Endothelial cell of umbilical vein (primary cell): ENCODE results near the gene CHMP1B. TPM values are rescaled to one million over a fixed set of nuclear protein-coding genes. Genes with fewer than 3 reads are reported as not detected.

ENCODE experiments used
- BruUV-seq: library from RNA; stranded (reverse); fragments of 400-500 nt; replicated peaks from 2 replicates; lab custom pipeline; 2021; lab: Mats Ljungman, UMichigan
- CTCF ChIA-PET: fragments of 300-600, 350-600 bp; sonication (Branson Sonifier 250); formaldehyde crosslinking; loops from one replicate; lab custom pipeline; 2021; ENCODE audit warnings: antibody characterized with exemption, inconsistent platforms; lab: Charles Lee
- POLR2A ChIA-PET: fragments of 300-600, 350-600 bp; sonication (Branson Sonifier 250); formaldehyde crosslinking; loops from one replicate; lab custom pipeline; 2021; ENCODE audit warnings: antibody characterized with exemption, inconsistent platforms; lab: Charles Lee
- DNase-seq: peaks from one replicate; pipeline ENCODE4 v3.0.0-alpha.2; 2011; ENCODE audit warnings: low read depth, low spot score
- FAIRE-seq: peaks from 2 replicates; lab custom pipeline; 2011; peaks lifted over from hg19 to GRCh38; lab: Jason Lieb, UNC
- H2AFZ ChIP-seq: 2 replicates; pipeline ENCODE4 v1.6.0; 2012; ENCODE audit warnings: low read depth, low read length, control low read depth, inconsistent platforms
- H3K27ac ChIP-seq: 2 replicates; pipeline ENCODE4 v1.5.1; 2011; ENCODE audit warnings: low read depth, mild to moderate bottlenecking, control low read depth, low read length, moderate library complexity; ENCODE audit not compliant: insufficient read depth
- H3K27me3 ChIP-seq, 2 experiments: 2 replicates each; pipeline versions ENCODE4 v1.6.0 to v1.6.1; 2011; ENCODE audit warnings: low read length in 2 of 2, mixed read lengths in 1 of 2; ENCODE audit not compliant: control insufficient read depth in 2 of 2, insufficient read depth in 2 of 2
- H3K36me3 ChIP-seq, 2 experiments: 2 replicates in 1 of 2; 3 replicates in 1 of 2; pipeline ENCODE4 v1.5.1; 2011; ENCODE audit warnings: low read length in 2 of 2, mild to moderate bottlenecking in 1 of 2, moderate library complexity in 1 of 2; ENCODE audit not compliant: control insufficient read depth in 2 of 2, insufficient read depth in 2 of 2; ENCODE audit errors: extremely low read depth in 1 of 2
- H3K4me1 ChIP-seq: 3 replicates; pipeline ENCODE4 v1.5.1; 2011; ENCODE audit warnings: mild to moderate bottlenecking, low read length; ENCODE audit not compliant: control insufficient read depth, insufficient read depth; ENCODE audit errors: extremely low read depth
- H3K4me2 ChIP-seq: 2 replicates; pipeline ENCODE4 v1.6.1; 2011; ENCODE audit warnings: low read length, control low read depth, mixed read lengths; ENCODE audit not compliant: insufficient read depth
- H3K4me3 ChIP-seq, 3 experiments: fragments of 200-600 bp in 1 of 3; sonication (generic), shearing (Covaris generic) in 1 of 3; replicated peaks in 1 of 3; 2 replicates each; pipeline ENCODE4 v1.5.1; 2011 to 2016; ENCODE audit warnings: control low read depth in 3 of 3, low read length in 3 of 3, mild to moderate bottlenecking in 2 of 3, inconsistent platforms in 1 of 3, low read depth in 1 of 3, moderate library complexity in 1 of 3; ENCODE audit not compliant: insufficient read depth in 1 of 3
- H3K79me2 ChIP-seq: 2 replicates; pipeline ENCODE4 v1.6.0; 2012; ENCODE audit warnings: low read length, inconsistent platforms; ENCODE audit not compliant: control insufficient read depth, insufficient read depth
- H3K9ac ChIP-seq: replicated peaks from 2 replicates; pipeline ENCODE3; 2011; ENCODE audit warnings: low read length, control low read depth; ENCODE audit not compliant: insufficient read depth; ENCODE audit errors: extremely low read depth
- H3K9me1 ChIP-seq: replicated peaks from 3 replicates; pipeline ENCODE4 v1.6.0; 2011; ENCODE audit warnings: mild to moderate bottlenecking, low read length; ENCODE audit not compliant: control insufficient read depth, insufficient read depth; ENCODE audit errors: extremely low read depth
- H3K9me3 ChIP-seq: replicated peaks from 2 replicates; pipeline ENCODE4 v1.5.1; 2012; ENCODE audit warnings: low read length, inconsistent platforms; ENCODE audit not compliant: control insufficient read depth, insufficient read depth
- H4K20me1 ChIP-seq: replicated peaks from 2 replicates; pipeline ENCODE3; 2011; ENCODE audit warnings: mild to moderate bottlenecking, low read length; ENCODE audit not compliant: control insufficient read depth, insufficient read depth; ENCODE audit errors: extremely low read depth
- FOS ChIP-seq: IDR thresholded peaks from 2 replicates; pipeline ENCODE4 v1.6.1; 2011; ENCODE audit warnings: mild to moderate bottlenecking, low read length, moderate library complexity, borderline replicate concordance; ENCODE audit not compliant: insufficient read depth
- JUN ChIP-seq: IDR thresholded peaks from 2 replicates; pipeline ENCODE4 v1.6.1; 2011; ENCODE audit warnings: borderline replicate concordance, low read depth; ENCODE audit not compliant: insufficient read length, insufficient read depth
- MYC ChIP-seq: IDR thresholded peaks from one replicate; pipeline ENCODE4 v1.6.1; 2011; ENCODE audit warnings: mild to moderate bottlenecking, low read depth, low read length
- POLR2AphosphoS5 ChIP-seq: IDR thresholded peaks from 2 replicates; pipeline ENCODE4 v1.6.1; 2012; ENCODE audit warnings: low read depth, mild to moderate bottlenecking, control low read depth, low read length, moderate library complexity; ENCODE audit not compliant: insufficient read depth
- dilution Hi-C: fragments of 300-500 bp; cut with MboI; formaldehyde crosslinking; loops from one replicate; pipeline ENCODE4 v1.15.0; 2019; ENCODE audit warnings: low sequenced_read_pairs; ENCODE audit not compliant: extremely low pct_ligation_motif_present
- intact Hi-C: fragments of 100-400 bp; cut with micrococcal nuclease; formaldehyde crosslinking; loops from one replicate; pipeline ENCODE4 v1.10.0; 2022
- polyA plus RNA-seq, 4 experiments: library from polyadenylated mRNA; depleted of rRNA in 3 of 4; stranded (reverse) in 3 of 4; unstranded in 1 of 4; fragments of >200 nt; gene quantifications; 2 replicates each; pipeline versions ENCODE4 v1.2.1 to v1.2.3, GENCODE V29; 2011 to 2012; ENCODE audit warnings: missing spikeins in 1 of 4
- total RNA-seq: library from RNA; stranded (reverse); gene quantifications from 2 replicates; pipeline ENCODE4 v1.2.3, GENCODE V29; 2021
- TF ChIP-seq, protein P1 (sequence below): IDR thresholded peaks from 2 replicates; pipeline ENCODE4 v1.6.1; 2011; ENCODE audit not compliant: insufficient read depth, insufficient read length

Gene CHMP1B
- total and polyA plus RNA-seq, 2 donors (not counting 3 experiments of a cell fraction or from before 2014, with no cell fraction given) = 24.0 to 27.0 TPM

DNA sequence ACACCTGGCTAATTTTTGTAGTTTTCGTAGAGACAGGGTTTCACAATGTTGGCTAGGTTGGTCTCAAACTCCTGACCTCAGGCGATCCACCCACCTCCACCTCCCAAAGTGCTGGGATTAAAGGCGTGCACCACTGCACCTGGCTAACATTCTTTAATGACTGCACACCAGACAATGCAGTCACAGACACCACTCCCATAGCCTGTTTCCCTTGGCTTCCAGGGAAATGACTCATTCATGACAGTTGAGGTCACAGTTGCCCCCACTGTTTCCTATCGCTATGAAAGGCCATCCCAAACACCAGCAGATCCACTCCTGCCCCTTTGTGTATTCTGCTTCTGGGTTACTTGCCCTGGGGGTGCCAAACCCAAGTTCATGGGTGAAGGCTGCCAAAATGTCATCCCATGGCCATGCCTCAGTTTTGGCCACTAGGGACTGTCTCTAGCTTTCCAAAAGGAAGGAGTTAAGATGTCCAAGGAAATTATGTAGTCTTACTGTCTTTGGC is 8.7 kb downstream of the CHMP1B start:
- DNase-seq = peak; percentile 62
- intact Hi-C loops = loop anchor here (2.0 to 10.0 kb wide), 2 partner anchors 49 to 125 kb away; partner anchors contain the start of gene MPPE1
- dilution Hi-C loops = no loop called here
- Histone ChIP-seq H3K9me1 (no peaks in the 10 kb centered on the region), H3K4me1 (peaks cover 32% of the 10 kb centered on the region), H4K20me1 (no peaks in the 10 kb centered on the region), H2AFZ (peak overlapping the region; percentile 60), H3K4me2 (peak overlapping the region; percentile 79), H3K36me3 (no peaks in the 10 kb centered on the region), H3K27me3 (no peaks in the 10 kb centered on the region), H3K9ac (peak overlapping the region; percentile 26), H3K9me3 (no peaks in the 10 kb centered on the region), H3K79me2 (no peaks in the 10 kb centered on the region), H3K4me3 (no peak overlapping the region), H3K27ac (peak overlapping the region; percentile 87)
- ChIA-PET POLR2A (no interaction called here), CTCF (interaction anchor here (0.6 to 1.3 kb wide), 5 partner anchors 11 to 134 kb away, joined by 3 to 4 read pairs (median 3); partner anchors contain the start of gene IMPA2)
- FAIRE-seq = peak; percentile 68
- TF ChIP-seq JUN (peak; percentile 81), FOS (peak; percentile 91), MYC (no peak), POLR2AphosphoS5 (peak; percentile 22)
- TF ChIP-seq, protein P1, sequence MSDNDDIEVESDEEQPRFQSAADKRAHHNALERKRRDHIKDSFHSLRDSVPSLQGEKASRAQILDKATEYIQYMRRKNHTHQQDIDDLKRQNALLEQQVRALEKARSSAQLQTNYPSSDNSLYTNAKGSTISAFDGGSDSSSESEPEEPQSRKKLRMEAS = no peak
- no TSS peak for BruUV-seq
